Measurements from ENCODE around the gene DNASE1L3. TPM values are rescaled to one million over a fixed set of nuclear protein-coding genes. Genes with fewer than 3 reads are reported as not detected.

Gene DNASE1L3
- total and polyA plus RNA-seq, 2 of the 13 experiments (the other 11 are each of a cell fraction or from before 2014, with no cell fraction given) = 0.86 to 1.7 TPM

DNA sequence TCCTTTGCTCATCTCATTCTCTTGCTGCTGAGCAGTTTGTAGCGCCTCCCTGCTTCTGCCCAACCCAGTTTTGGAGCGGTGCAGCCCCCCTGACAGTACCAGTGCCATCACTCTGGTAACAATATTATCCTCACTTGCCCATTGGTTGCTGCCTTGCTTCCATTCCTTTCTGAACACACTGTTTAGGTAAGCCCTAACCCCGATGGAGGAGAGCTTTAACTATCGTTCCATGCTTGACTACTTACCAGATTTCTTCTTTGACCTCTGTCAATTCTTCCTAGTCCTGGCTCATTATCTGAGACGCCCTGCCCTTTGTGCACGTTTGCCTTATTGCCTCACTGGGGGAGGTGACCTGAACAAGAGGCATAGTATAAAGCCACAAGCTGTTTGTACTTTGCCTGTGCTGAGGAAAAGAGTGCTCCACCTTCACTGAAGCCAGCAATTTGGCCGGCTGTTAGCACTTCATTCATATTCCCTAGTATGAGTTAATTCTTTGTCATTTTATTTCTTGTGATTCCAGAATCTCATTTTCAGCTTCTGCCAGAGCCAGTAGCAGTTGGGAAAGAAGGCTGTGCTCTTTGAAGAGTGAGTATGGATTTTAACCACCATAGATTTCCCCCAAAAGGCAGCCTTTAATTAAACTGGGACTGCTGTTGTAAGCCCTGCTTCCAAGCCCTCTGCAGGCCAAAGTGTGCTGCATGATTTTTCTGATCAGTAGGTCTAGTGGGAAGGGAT is 38.8 kb upstream of the DNASE1L3 start (continued):
- TF ChIP-seq HNF4A (CRISPR knock-in tag; IDR thresholded peaks at IDR 0.05) (peak; percentile 77), NR2F2 (IDR thresholded peaks at IDR 0.05; ENCODE audit: borderline replicate concordance, low read depth) (peak; percentile 49; the same call in 1 of the 2 replicates), SOX13 (IDR thresholded peaks at IDR 0.05) (no peak), SOX13 (CRISPR knock-in tag; conservative IDR thresholded peaks at IDR 0.05 in 1 of 2, IDR thresholded peaks at IDR 0.05 in 1 of 2) (peak in 1 of 2 experiments; percentile 78; a peak in 2 of 4 replicates), DDIT3 (CRISPR knock-in tag; IDR thresholded peaks at IDR 0.05) (no peak), ZNF501 (CRISPR knock-in tag; IDR thresholded peaks at IDR 0.05) (no peak), ZNF761 (CRISPR knock-in tag; conservative IDR thresholded peaks at IDR 0.05) (no peak), ZNF207 (IDR thresholded peaks at IDR 0.05; ENCODE audit: borderline replicate concordance) (no peak), KDM4B (CRISPR knock-in tag; IDR thresholded peaks at IDR 0.05) (no peak), CBX1 (IDR thresholded peaks at IDR 0.05; ENCODE audit: low read depth) (peak; percentile 59), AKAP8 (CRISPR knock-in tag; IDR thresholded peaks at IDR 0.05) (no peak), TOPORS (CRISPR knock-in tag; IDR thresholded peaks at IDR 0.05) (0 out of 2 replicates have a peak, but pooled peaks have one; percentile 45), ASH2L (IDR thresholded peaks at IDR 0.05; ENCODE audit: insufficient read length, low read depth, low read length) (peak; percentile 8), ZNF7 (CRISPR knock-in tag; IDR thresholded peaks at IDR 0.05) (no peak), ZNF430 (CRISPR knock-in tag; IDR thresholded peaks at IDR 0.05) (no peak)
- TF ChIP-seq, protein P1, sequence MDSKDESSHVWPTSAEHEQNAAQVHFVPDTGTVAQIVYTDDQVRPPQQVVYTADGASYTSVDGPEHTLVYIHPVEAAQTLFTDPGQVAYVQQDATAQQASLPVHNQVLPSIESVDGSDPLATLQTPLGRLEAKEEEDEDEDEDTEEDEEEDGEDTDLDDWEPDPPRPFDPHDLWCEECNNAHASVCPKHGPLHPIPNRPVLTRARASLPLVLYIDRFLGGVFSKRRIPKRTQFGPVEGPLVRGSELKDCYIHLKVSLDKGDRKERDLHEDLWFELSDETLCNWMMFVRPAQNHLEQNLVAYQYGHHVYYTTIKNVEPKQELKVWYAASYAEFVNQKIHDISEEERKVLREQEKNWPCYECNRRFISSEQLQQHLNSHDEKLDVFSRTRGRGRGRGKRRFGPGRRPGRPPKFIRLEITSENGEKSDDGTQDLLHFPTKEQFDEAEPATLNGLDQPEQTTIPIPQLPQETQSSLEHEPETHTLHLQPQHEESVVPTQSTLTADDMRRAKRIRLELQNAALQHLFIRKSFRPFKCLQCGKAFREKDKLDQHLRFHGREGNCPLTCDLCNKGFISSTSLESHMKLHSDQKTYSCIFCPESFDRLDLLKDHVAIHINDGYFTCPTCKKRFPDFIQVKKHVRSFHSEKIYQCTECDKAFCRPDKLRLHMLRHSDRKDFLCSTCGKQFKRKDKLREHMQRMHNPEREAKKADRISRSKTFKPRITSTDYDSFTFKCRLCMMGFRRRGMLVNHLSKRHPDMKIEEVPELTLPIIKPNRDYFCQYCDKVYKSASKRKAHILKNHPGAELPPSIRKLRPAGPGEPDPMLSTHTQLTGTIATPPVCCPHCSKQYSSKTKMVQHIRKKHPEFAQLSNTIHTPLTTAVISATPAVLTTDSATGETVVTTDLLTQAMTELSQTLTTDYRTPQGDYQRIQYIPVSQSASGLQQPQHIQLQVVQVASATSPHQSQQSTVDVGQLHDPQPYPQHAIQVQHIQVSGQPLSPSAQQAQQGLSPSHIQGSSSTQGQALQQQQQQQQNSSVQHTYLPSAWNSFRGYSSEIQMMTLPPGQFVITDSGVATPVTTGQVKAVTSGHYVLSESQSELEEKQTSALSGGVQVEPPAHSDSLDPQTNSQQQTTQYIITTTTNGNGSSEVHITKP (CRISPR knock-in tag; IDR thresholded peaks at IDR 0.05; ENCODE audit: low read depth) = no peak
- TF ChIP-seq, protein P2, sequence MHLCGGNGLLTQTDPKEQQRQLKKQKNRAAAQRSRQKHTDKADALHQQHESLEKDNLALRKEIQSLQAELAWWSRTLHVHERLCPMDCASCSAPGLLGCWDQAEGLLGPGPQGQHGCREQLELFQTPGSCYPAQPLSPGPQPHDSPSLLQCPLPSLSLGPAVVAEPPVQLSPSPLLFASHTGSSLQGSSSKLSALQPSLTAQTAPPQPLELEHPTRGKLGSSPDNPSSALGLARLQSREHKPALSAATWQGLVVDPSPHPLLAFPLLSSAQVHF (CRISPR knock-in tag; IDR thresholded peaks at IDR 0.05) = no peak
- TF ChIP-seq, protein P3, sequence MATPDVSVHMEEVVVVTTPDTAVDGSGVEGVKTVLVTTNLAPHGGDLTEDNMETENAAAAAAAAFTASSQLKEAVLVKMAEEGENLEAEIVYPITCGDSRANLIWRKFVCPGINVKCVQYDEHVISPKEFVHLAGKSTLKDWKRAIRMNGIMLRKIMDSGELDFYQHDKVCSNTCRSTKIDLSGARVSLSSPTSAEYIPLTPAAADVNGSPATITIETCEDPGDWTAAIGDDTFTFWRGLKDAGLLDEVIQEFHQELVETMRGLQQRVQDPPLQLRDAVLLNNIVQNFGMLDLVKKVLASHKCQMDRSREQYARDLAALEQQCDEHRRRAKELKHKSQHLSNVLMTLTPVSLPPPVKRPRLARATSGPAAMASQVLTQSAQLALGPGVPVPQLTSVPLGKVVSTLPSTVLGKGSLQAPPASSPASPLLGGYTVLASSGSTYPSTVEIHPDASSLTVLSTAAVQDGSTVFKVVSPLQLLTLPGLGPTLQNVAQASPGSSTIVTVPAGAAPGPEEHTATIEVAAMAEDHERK (CRISPR knock-in tag; IDR thresholded peaks at IDR 0.05; ENCODE audit: low read depth) = no peak
